ENCODE measurements around the gene SPATA24. TPM values are rescaled to one million over a fixed set of nuclear protein-coding genes. Genes with fewer than 3 reads are reported as not detected.
"Not testable (repeated sequence)": the region's sequence is repeated elsewhere in the genome, so short reads cannot be mapped to it uniquely, and the experiment has no call there.

SPATA24 gene
- total and polyA plus RNA-seq, 4 donors, result 1.8 to 2.7 (median 2.5) TPM

DNA sequence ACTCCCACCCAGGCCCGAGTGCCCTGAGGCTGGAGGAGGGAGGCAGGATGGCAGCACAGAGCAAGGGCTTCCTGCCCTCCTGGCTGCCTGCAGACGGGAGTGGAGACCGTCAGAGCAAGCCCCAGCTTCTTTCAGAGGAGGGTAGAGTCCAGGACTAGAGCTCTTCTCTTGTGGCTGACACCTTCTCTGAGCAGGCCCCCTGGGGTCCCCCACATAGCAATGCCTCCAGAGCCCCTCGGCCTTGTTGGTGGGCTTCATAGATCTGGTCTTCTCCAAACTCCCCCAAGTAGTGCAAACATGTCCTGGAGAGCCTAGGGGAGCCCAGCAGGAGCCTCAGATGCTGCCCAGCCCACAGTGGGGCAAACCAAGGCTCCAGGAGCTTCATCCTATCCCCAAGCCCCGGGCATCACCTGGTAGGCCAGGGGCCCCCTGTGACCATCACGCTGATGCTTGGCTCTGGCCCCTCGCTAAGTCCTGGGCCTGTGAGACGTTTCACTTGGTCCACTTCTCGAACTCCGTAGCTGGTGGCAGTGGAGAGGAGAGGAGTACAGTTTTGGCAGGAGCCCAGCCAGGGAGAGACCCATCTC lies 16.2 kb downstream of the SPATA24 start:
- no peak overlapping the region for H3K27ac ChIP-seq (ENCODE audit: low read depth in 1 of 2, low read length in 2 of 2)
- H3K9ac ChIP-seq (ENCODE audit: low read depth in 1 of 2, low read length in 2 of 2), result no peak overlapping the region
- no peaks in the 10 kb centered on the region for H3K36me3 ChIP-seq (ENCODE audit: control insufficient read depth in 4 of 4, insufficient read depth in 3 of 4, low read depth in 1 of 4, low read length in 3 of 4)
- TF ChIP-seq EGR1 (IDR thresholded peaks at IDR 0.05; ENCODE audit: low read depth in 2 of 2), result no peak
- TF ChIP-seq, protein P1, sequence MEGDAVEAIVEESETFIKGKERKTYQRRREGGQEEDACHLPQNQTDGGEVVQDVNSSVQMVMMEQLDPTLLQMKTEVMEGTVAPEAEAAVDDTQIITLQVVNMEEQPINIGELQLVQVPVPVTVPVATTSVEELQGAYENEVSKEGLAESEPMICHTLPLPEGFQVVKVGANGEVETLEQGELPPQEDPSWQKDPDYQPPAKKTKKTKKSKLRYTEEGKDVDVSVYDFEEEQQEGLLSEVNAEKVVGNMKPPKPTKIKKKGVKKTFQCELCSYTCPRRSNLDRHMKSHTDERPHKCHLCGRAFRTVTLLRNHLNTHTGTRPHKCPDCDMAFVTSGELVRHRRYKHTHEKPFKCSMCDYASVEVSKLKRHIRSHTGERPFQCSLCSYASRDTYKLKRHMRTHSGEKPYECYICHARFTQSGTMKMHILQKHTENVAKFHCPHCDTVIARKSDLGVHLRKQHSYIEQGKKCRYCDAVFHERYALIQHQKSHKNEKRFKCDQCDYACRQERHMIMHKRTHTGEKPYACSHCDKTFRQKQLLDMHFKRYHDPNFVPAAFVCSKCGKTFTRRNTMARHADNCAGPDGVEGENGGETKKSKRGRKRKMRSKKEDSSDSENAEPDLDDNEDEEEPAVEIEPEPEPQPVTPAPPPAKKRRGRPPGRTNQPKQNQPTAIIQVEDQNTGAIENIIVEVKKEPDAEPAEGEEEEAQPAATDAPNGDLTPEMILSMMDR (IDR thresholded peaks at IDR 0.05; ENCODE audit: low read depth, low read length, missing input control), result no peak
- no peak for TF ChIP-seq TAF1 (conservative IDR thresholded peaks at IDR 0.05)
- TF ChIP-seq ATF3 (IDR thresholded peaks at IDR 0.05), result no peak
- TF ChIP-seq HNF4G (IDR thresholded peaks at IDR 0.05), result no peak
- TF ChIP-seq HNF4A (conservative IDR thresholded peaks at IDR 0.05), result no peak
- TF ChIP-seq GABPA (IDR thresholded peaks at IDR 0.05 in 1 of 2, conservative IDR thresholded peaks at IDR 0.05 in 1 of 2), result no peak
- TF ChIP-seq, protein P2, sequence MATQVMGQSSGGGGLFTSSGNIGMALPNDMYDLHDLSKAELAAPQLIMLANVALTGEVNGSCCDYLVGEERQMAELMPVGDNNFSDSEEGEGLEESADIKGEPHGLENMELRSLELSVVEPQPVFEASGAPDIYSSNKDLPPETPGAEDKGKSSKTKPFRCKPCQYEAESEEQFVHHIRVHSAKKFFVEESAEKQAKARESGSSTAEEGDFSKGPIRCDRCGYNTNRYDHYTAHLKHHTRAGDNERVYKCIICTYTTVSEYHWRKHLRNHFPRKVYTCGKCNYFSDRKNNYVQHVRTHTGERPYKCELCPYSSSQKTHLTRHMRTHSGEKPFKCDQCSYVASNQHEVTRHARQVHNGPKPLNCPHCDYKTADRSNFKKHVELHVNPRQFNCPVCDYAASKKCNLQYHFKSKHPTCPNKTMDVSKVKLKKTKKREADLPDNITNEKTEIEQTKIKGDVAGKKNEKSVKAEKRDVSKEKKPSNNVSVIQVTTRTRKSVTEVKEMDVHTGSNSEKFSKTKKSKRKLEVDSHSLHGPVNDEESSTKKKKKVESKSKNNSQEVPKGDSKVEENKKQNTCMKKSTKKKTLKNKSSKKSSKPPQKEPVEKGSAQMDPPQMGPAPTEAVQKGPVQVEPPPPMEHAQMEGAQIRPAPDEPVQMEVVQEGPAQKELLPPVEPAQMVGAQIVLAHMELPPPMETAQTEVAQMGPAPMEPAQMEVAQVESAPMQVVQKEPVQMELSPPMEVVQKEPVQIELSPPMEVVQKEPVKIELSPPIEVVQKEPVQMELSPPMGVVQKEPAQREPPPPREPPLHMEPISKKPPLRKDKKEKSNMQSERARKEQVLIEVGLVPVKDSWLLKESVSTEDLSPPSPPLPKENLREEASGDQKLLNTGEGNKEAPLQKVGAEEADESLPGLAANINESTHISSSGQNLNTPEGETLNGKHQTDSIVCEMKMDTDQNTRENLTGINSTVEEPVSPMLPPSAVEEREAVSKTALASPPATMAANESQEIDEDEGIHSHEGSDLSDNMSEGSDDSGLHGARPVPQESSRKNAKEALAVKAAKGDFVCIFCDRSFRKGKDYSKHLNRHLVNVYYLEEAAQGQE (IDR thresholded peaks at IDR 0.05), result no peak
- TF ChIP-seq, protein P3, sequence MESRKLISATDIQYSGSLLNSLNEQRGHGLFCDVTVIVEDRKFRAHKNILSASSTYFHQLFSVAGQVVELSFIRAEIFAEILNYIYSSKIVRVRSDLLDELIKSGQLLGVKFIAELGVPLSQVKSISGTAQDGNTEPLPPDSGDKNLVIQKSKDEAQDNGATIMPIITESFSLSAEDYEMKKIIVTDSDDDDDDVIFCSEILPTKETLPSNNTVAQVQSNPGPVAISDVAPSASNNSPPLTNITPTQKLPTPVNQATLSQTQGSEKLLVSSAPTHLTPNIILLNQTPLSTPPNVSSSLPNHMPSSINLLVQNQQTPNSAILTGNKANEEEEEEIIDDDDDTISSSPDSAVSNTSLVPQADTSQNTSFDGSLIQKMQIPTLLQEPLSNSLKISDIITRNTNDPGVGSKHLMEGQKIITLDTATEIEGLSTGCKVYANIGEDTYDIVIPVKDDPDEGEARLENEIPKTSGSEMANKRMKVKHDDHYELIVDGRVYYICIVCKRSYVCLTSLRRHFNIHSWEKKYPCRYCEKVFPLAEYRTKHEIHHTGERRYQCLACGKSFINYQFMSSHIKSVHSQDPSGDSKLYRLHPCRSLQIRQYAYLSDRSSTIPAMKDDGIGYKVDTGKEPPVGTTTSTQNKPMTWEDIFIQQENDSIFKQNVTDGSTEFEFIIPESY (IDR thresholded peaks at IDR 0.05), result no peak
- no peak for TF ChIP-seq YY1 (IDR thresholded peaks at IDR 0.05)
- no peak for TF ChIP-seq FOXA1 (IDR thresholded peaks at IDR 0.05)
- TF ChIP-seq FOXA2 (IDR thresholded peaks at IDR 0.05), result no peak
- no peak for TF ChIP-seq RXRA (IDR thresholded peaks at IDR 0.05)
- no peak for TF ChIP-seq SP1 (IDR thresholded peaks at IDR 0.05)
- TF ChIP-seq NR2F2 (IDR thresholded peaks at IDR 0.05), result no peak
- TF ChIP-seq MAX (IDR thresholded peaks at IDR 0.05), result no peak
- no peak for TF ChIP-seq JUND (IDR thresholded peaks at IDR 0.05)
- TF ChIP-seq RAD21 (IDR thresholded peaks at IDR 0.05), result no peak
- no peak overlapping the region for H3K4me3 ChIP-seq (ENCODE audit: low read depth in 1 of 3, low read length in 3 of 3)
- H3K4me1 ChIP-seq (ENCODE audit: control insufficient read depth in 4 of 4, insufficient read depth in 4 of 4, low read length in 3 of 4), result peaks cover 16 to 32% (median 28%) of the 10 kb centered on the region in 4 donors
- DNase-seq (ENCODE audit: low spot score), result no peak
- no peaks in the 10 kb centered on the region for H3K9me3 ChIP-seq (ENCODE audit: control insufficient read depth in 4 of 4, low read length in 3 of 4)
- WGBS, result 80% methylated on average over 10 of the region's 10 CpGs
- no peaks in the 10 kb centered on the region for H3K27me3 ChIP-seq (ENCODE audit: control insufficient read depth in 4 of 4, insufficient read depth in 4 of 4, low read length in 3 of 4)

DNA sequence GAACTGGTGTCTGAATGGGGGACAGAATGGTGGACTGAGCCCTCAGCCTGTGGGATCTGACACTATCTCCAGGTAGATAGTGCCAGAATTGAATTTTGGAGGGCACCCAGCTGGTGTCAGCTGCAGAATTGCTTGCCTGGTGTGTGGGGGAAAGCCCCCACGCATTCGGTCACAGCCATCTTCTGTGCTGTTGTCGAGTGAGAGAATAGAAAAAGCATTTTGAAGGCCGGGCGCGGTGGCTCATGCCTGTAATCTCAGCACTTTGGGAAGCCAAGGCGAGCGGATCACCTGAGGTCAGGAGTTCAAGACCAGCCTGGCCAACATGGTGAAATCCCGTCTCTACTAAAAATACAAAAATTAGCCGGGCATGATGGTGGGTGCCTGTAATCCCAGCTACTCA lies 16.9 kb downstream of the SPATA24 start:
- H3K9me3 ChIP-seq (ENCODE audit: control insufficient read depth in 4 of 4, low read length in 3 of 4); H3K27me3 ChIP-seq (ENCODE audit: control insufficient read depth in 4 of 4, insufficient read depth in 4 of 4, low read length in 3 of 4); H3K27ac ChIP-seq (ENCODE audit: low read depth in 1 of 2, low read length in 2 of 2); H3K4me3 ChIP-seq (ENCODE audit: low read depth in 1 of 3, low read length in 3 of 3); DNase-seq (ENCODE audit: low spot score); H3K9ac ChIP-seq (ENCODE audit: low read depth in 1 of 2, low read length in 2 of 2); H3K36me3 ChIP-seq (ENCODE audit: control insufficient read depth in 4 of 4, insufficient read depth in 3 of 4, low read depth in 1 of 4, low read length in 3 of 4): not testable (repeated sequence)
- H3K4me1 ChIP-seq (ENCODE audit: control insufficient read depth in 4 of 4, insufficient read depth in 4 of 4, low read length in 3 of 4), result peaks cover 13 to 39% (median 33%) of the 10 kb centered on the region in 4 donors
- 92% methylated on average over 10 of the region's 10 CpGs for WGBS
